Head of caudate nucleus (tissue), 42 donors: ENCODE measurements around the gene SMPX.
"Not testable (repeated sequence)": the region's sequence is repeated elsewhere in the genome, so short reads cannot be mapped to it uniquely, and the experiment has no call there.

Source experiments
- DNase-seq, 42 donors: peaks; one replicate each; pipeline versions ENCODE4 v3.0.0 to v3.0.0-alpha.2; 2020 to 2021; ENCODE audit warnings: mixed read lengths in 7 of 42
- intact Hi-C: fragments of 100-400 bp; cut with DNase I; formaldehyde crosslinking; loops from one replicate; pipeline ENCODE4 v1.15.0; 2022

SMPX gene

GRCh38 chrX:21757960-21758359, at the start of gene SMPX:
Gene SMPX, minus strand, starts transcription at chrX:21758116. Its CDS starts 3,826 bp downstream, at chrX:21754290.
- intact Hi-C loops, result no loop called here

GRCh38 chrX:21806691-21807090, 48.8 kb upstream of the SMPX start:
- no peak for DNase-seq
- intact Hi-C loops, result no loop called here

More at GRCh38 chrX:21757960-21758359, at the start of gene SMPX:
- no peak for DNase-seq

GRCh38 chrX:21802839-21803238, 44.9 kb upstream of the SMPX start:
- intact Hi-C loops, result no loop called here
- no peak for DNase-seq

GRCh38 chrX:21802054-21802670, 44.2 kb upstream of the SMPX start:
- intact Hi-C loops, result no loop called here
- peak in 7 of 42 donors; percentile 1 to 36 (median 8) for DNase-seq

GRCh38 chrX:21800344-21800770, 42.4 kb upstream of the SMPX start:
- DNase-seq, result no peak
- intact Hi-C loops, result no loop called here

- DNase-seq, result no peak
- intact Hi-C loops, result no loop called here
Measured at GRCh38 chrX:21799767-21800166, 41.9 kb upstream of the SMPX start.

GRCh38 chrX:21798677-21799219, 40.8 kb upstream of the SMPX start:
- intact Hi-C loops, result no loop called here

GRCh38 chrX:21781976-21782375, 24.1 kb upstream of the SMPX start:
- no peak for DNase-seq
- intact Hi-C loops, result no loop called here

More at GRCh38 chrX:21798677-21799219, 40.8 kb upstream of the SMPX start:
- DNase-seq, result no peak

GRCh38 chrX:21781525-21781924, 23.6 kb upstream of the SMPX start:
- DNase-seq, result no peak
- intact Hi-C loops, result no loop called here

GRCh38 chrX:21779095-21779494, 21.2 kb upstream of the SMPX start:
- DNase-seq, result no peak

GRCh38 chrX:21778236-21778635, 20.3 kb upstream of the SMPX start:
- no peak for DNase-seq
- intact Hi-C loops, result no loop called here

More at GRCh38 chrX:21779095-21779494, 21.2 kb upstream of the SMPX start:
- intact Hi-C loops, result no loop called here

- intact Hi-C loops, DNase-seq: not testable (repeated sequence)
Measured at GRCh38 chrX:21775128-21775527, 17.2 kb upstream of the SMPX start.

- DNase-seq, intact Hi-C loops: not testable (repeated sequence)
Measured at GRCh38 chrX:21773036-21773435, 15.1 kb upstream of the SMPX start.

- intact Hi-C loops, result no loop called here
- DNase-seq, result no peak
Measured at GRCh38 chrX:21770631-21771321, 12.9 kb upstream of the SMPX start.

GRCh38 chrX:21766101-21766500, 8.2 kb upstream of the SMPX start:
- intact Hi-C loops, result no loop called here
- no peak for DNase-seq

GRCh38 chrX:21764008-21764407, 6.1 kb upstream of the SMPX start:
- intact Hi-C loops, result no loop called here
- DNase-seq, result no peak

GRCh38 chrX:21758488-21758887, 572 bp upstream of the SMPX start:
- intact Hi-C loops, result no loop called here
- no peak for DNase-seq

- DNase-seq, result no peak
- intact Hi-C loops, result no loop called here
Measured at GRCh38 chrX:21756785-21757529, 959 bp downstream of the SMPX start.

- DNase-seq, result no peak
- intact Hi-C loops, result no loop called here
Measured at GRCh38 chrX:21749924-21750323, 8.0 kb downstream of the SMPX start.

- DNase-seq, result peak in 2 of 42 donors; percentile 11 to 36
- intact Hi-C loops, result no loop called here
Measured at GRCh38 chrX:21748235-21748634, 9.7 kb downstream of the SMPX start.
